ENCODE data around the gene GPSM3.

GPSM3 gene

GRCh38 chr6:32195902-32196681 is 3.6 kb upstream of the GPSM3 start:
- no peak for TF ChIP-seq TEAD4 (IDR thresholded peaks at IDR 0.05)
- TF ChIP-seq YY1 (IDR thresholded peaks at IDR 0.05; ENCODE audit: low read depth) = no peak
- no peak for TF ChIP-seq FOXM1 (IDR thresholded peaks at IDR 0.05; ENCODE audit: borderline replicate concordance, low read depth)
- TF ChIP-seq MAX (IDR thresholded peaks at IDR 0.05) = peak; percentile 90
- no peak for TF ChIP-seq CEBPB (IDR thresholded peaks at IDR 0.05)
- TF ChIP-seq, protein P1, sequence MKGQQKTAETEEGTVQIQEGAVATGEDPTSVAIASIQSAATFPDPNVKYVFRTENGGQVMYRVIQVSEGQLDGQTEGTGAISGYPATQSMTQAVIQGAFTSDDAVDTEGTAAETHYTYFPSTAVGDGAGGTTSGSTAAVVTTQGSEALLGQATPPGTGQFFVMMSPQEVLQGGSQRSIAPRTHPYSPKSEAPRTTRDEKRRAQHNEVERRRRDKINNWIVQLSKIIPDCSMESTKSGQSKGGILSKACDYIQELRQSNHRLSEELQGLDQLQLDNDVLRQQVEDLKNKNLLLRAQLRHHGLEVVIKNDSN (IDR thresholded peaks at IDR 0.05) = no peak
- TF ChIP-seq EP300 (IDR thresholded peaks at IDR 0.05; ENCODE audit: borderline replicate concordance) = no peak
- no peak for TF ChIP-seq NFIC (IDR thresholded peaks at IDR 0.05)
- no peak for TF ChIP-seq TCF12 (IDR thresholded peaks at IDR 0.05; ENCODE audit: low read depth)
- TF ChIP-seq ZBTB7A (IDR thresholded peaks at IDR 0.05; ENCODE audit: low read depth) = 0 out of 2 replicates have a peak, but pooled peaks have one; percentile 18
- TF ChIP-seq TAF1 (IDR thresholded peaks at IDR 0.05; ENCODE audit: low read depth) = peak; percentile 53; the same call in 1 of the 2 replicates
- TF ChIP-seq REST (IDR thresholded peaks at IDR 0.05; ENCODE audit: low read depth) = no peak
- TF ChIP-seq EGR1 (IDR thresholded peaks at IDR 0.05) = no peak; the same call in 1 of the 2 replicates
- peak; percentile 88 for TF ChIP-seq CREB1 (IDR thresholded peaks at IDR 0.05; ENCODE audit: low read depth)
- no peak for TF ChIP-seq RAD21 (IDR thresholded peaks at IDR 0.05; ENCODE audit: low read depth)

GRCh38 chr6:32195652-32195901 is 3.1 kb upstream of the GPSM3 start:
- TF ChIP-seq EGR1 (IDR thresholded peaks at IDR 0.05) = peak; percentile 82; the same call in 1 of the 2 replicates
- TF ChIP-seq REST (IDR thresholded peaks at IDR 0.05; ENCODE audit: low read depth) = no peak
- no peak for TF ChIP-seq TCF12 (IDR thresholded peaks at IDR 0.05; ENCODE audit: low read depth)
- no peak for TF ChIP-seq RAD21 (IDR thresholded peaks at IDR 0.05; ENCODE audit: low read depth)
- no peak for TF ChIP-seq TEAD4 (IDR thresholded peaks at IDR 0.05)
- no peak for TF ChIP-seq CEBPB (IDR thresholded peaks at IDR 0.05)
- TF ChIP-seq NFIC (IDR thresholded peaks at IDR 0.05) = no peak
- TF ChIP-seq ZBTB7A (IDR thresholded peaks at IDR 0.05; ENCODE audit: low read depth) = no peak
- TF ChIP-seq FOXM1 (IDR thresholded peaks at IDR 0.05; ENCODE audit: borderline replicate concordance, low read depth) = no peak

GRCh38 chr6:32194825-32195651 is 2.6 kb upstream of the GPSM3 start:
- no peak; the same call in 1 of the 2 replicates for TF ChIP-seq YY1 (IDR thresholded peaks at IDR 0.05; ENCODE audit: low read depth)
- peak; percentile 59; the same call in 1 of the 2 replicates for TF ChIP-seq TEAD4 (IDR thresholded peaks at IDR 0.05)
- TF ChIP-seq NFIC (IDR thresholded peaks at IDR 0.05) = no peak

- TF ChIP-seq TEAD4 (IDR thresholded peaks at IDR 0.05) (no peak), CEBPB (IDR thresholded peaks at IDR 0.05) (no peak)
- TF ChIP-seq, protein P1 (IDR thresholded peaks at IDR 0.05) = no peak
Observed at GRCh38 chr6:32194388-32194787, 1.9 kb upstream of the GPSM3 start.

- no peak for TF ChIP-seq EP300 (IDR thresholded peaks at IDR 0.05; ENCODE audit: borderline replicate concordance)
Observed at GRCh38 chr6:32191696-32192607, 491 bp downstream of the GPSM3 start.

Data from Ishikawa (cell line).